Measurements from ENCODE around the gene RFX2. TPM values are rescaled to one million over a fixed set of nuclear protein-coding genes. Genes with fewer than 3 reads are reported as not detected.
"Not testable (repeated sequence)": the region's sequence is repeated elsewhere in the genome, so short reads cannot be mapped to it uniquely, and the experiment has no call there.

The RFX2 gene
- total RNA-seq, 2 experiments from 2014 or later = 6.5 to 7.9 TPM

GRCh38 chr19:5966941-5967340, 143.4 kb downstream of the RFX2 start:
- H3K4me1 Mint-ChIP-seq (ENCODE audit: low read depth) = peaks cover 78% of the 10 kb centered on the region
- H3K4me3 Mint-ChIP-seq = no peak overlapping the region
- H3K9me3 Mint-ChIP-seq = no peaks in the 10 kb centered on the region
- peak overlapping the region; percentile 82 for H3K27ac Mint-ChIP-seq
- peaks cover 5% of the 10 kb centered on the region for H3K36me3 Mint-ChIP-seq
- H3K27me3 Mint-ChIP-seq = no peaks in the 10 kb centered on the region
- DNase-seq = no peak
- ChIA-PET CTCF (interaction anchor here (0.6 to 3.5 kb wide), 12 partner anchors 10 to 163 kb away, joined by 3 to 44 read pairs (median 8); partner anchors contain the start of gene NDUFA11), POLR2A (no interaction called here)
- intact Hi-C loops (cut with micrococcal nuclease) = no loop called here

- no peak for DNase-seq
- Mint-ChIP-seq H3K9me3 (no peaks in the 10 kb centered on the region), H3K4me1 (ENCODE audit: low read depth) (peaks cover 80% of the 10 kb centered on the region), H3K27ac (peak overlapping the region; percentile 34), H3K36me3 (peaks cover 5% of the 10 kb centered on the region), H3K27me3 (no peaks in the 10 kb centered on the region), H3K4me3 (no peak overlapping the region)
- intact Hi-C loops (cut with micrococcal nuclease) = no loop called here
- ChIA-PET POLR2A (no interaction called here), CTCF (interaction anchor here (1.0 to 3.5 kb wide), 7 partner anchors 10 to 62 kb away, joined by 3 to 44 read pairs (median 9); partner anchors contain the start of gene NDUFA11)
Measured at GRCh38 chr19:5966215-5966614, 144.1 kb downstream of the RFX2 start.

- POLR2A ChIA-PET = no interaction called here
- intact Hi-C loops (cut with micrococcal nuclease) = no loop called here
- no peaks in the 10 kb centered on the region for H3K27me3 Mint-ChIP-seq
- no peaks in the 10 kb centered on the region for H3K9me3 Mint-ChIP-seq
- H3K4me3 Mint-ChIP-seq = no peak overlapping the region
- no peak for DNase-seq
- H3K4me1 Mint-ChIP-seq (ENCODE audit: low read depth) = peaks cover 86% of the 10 kb centered on the region
- peak overlapping the region; percentile 56 for H3K27ac Mint-ChIP-seq
- CTCF ChIA-PET = no interaction called here
- peaks cover 5% of the 10 kb centered on the region for H3K36me3 Mint-ChIP-seq
Measured at GRCh38 chr19:5964816-5965565, 145.3 kb downstream of the RFX2 start.

- no peaks in the 10 kb centered on the region for H3K9me3 Mint-ChIP-seq
- intact Hi-C loops (cut with micrococcal nuclease) = no loop called here
- no peak overlapping the region for H3K4me3 Mint-ChIP-seq
- H3K27me3 Mint-ChIP-seq = no peaks in the 10 kb centered on the region
- CTCF ChIA-PET = no interaction called here
- DNase-seq = no peak
- H3K27ac Mint-ChIP-seq = peak overlapping the region; percentile 98
- peaks cover 5% of the 10 kb centered on the region for H3K36me3 Mint-ChIP-seq
- POLR2A ChIA-PET = no interaction called here
- peaks cover 96% of the 10 kb centered on the region for H3K4me1 Mint-ChIP-seq (ENCODE audit: low read depth)
Measured at GRCh38 chr19:5963855-5964254, 146.4 kb downstream of the RFX2 start.

GRCh38 chr19:5963259-5963658, 147.0 kb downstream of the RFX2 start:
- intact Hi-C loops (cut with micrococcal nuclease); POLR2A ChIA-PET; DNase-seq; H3K4me3 Mint-ChIP-seq; H3K36me3 Mint-ChIP-seq; H3K27me3 Mint-ChIP-seq; H3K9me3 Mint-ChIP-seq: not testable (repeated sequence)
- Mint-ChIP-seq H3K4me1 (ENCODE audit: low read depth) (peaks cover 93% of the 10 kb centered on the region), H3K27ac (peak overlapping the region; percentile 98)
- CTCF ChIA-PET = interaction anchor here (2.0 kb wide), 1 partner anchor 15 kb away, joined by 7 read pairs; no protein-coding TSS in a partner anchor

GRCh38 chr19:5961969-5962945, 148.0 kb downstream of the RFX2 start:
- ChIA-PET CTCF (interaction anchor here (1.0 to 2.0 kb wide), 6 partner anchors 9 to 256 kb away, joined by 3 to 8 read pairs (median 6); partner anchors contain the start of gene NRTN), POLR2A (interaction anchor here (1.0 to 1.6 kb wide), 5 partner anchors 10 to 58 kb away, joined by 3 to 6 read pairs (median 4); partner anchors contain the start of gene RANBP3)
- no peaks in the 10 kb centered on the region for H3K27me3 Mint-ChIP-seq
- peaks cover 92% of the 10 kb centered on the region for H3K4me1 Mint-ChIP-seq (ENCODE audit: low read depth)
- peak overlapping the region; percentile 43 for H3K4me3 Mint-ChIP-seq
- DNase-seq = peak; percentile 84
- intact Hi-C loops (cut with micrococcal nuclease) = loop anchor here (1.0 kb wide), 2 partner anchors 9 to 16 kb away; partner anchors contain the start of gene RANBP3
- peaks cover 4% of the 10 kb centered on the region for H3K36me3 Mint-ChIP-seq
- H3K27ac Mint-ChIP-seq = peak overlapping the region; percentile 98
- H3K9me3 Mint-ChIP-seq = no peaks in the 10 kb centered on the region

- H3K9me3 Mint-ChIP-seq; DNase-seq; H3K36me3 Mint-ChIP-seq; intact Hi-C loops (cut with micrococcal nuclease); H3K27me3 Mint-ChIP-seq: not testable (repeated sequence)
- CTCF ChIA-PET = interaction anchor here (1.0 to 2.0 kb wide), 5 partner anchors 10 to 257 kb away, joined by 3 to 8 read pairs (median 6); partner anchors contain the start of gene NRTN
- Mint-ChIP-seq H3K27ac (peak overlapping the region; percentile 98), H3K4me3 (peak overlapping the region; percentile 43), H3K4me1 (ENCODE audit: low read depth) (peaks cover 93% of the 10 kb centered on the region)
- POLR2A ChIA-PET = interaction anchor here (1.4 to 1.6 kb wide), 3 partner anchors 9 to 57 kb away, joined by 3 to 6 read pairs (median 3); no protein-coding TSS in a partner anchor
Measured at GRCh38 chr19:5961641-5961968, 148.7 kb downstream of the RFX2 start.

GRCh38 chr19:5960005-5961001, 150.0 kb downstream of the RFX2 start:
- Mint-ChIP-seq H3K27me3 (no peaks in the 10 kb centered on the region), H3K4me1 (ENCODE audit: low read depth) (peaks cover 92% of the 10 kb centered on the region), H3K36me3 (peaks cover 3% of the 10 kb centered on the region), H3K27ac (peak overlapping the region; percentile 98), H3K9me3 (no peaks in the 10 kb centered on the region), H3K4me3 (no peak overlapping the region)
- POLR2A ChIA-PET = interaction anchor here (1.0 kb wide), 1 partner anchor 132 kb away, joined by 3 read pairs; no protein-coding TSS in a partner anchor
- DNase-seq = no peak
- CTCF ChIA-PET = interaction anchor here (0.8 to 1.5 kb wide), 3 partner anchors 8 to 271 kb away, joined by 3 to 9 read pairs (median 6); no protein-coding TSS in a partner anchor
- intact Hi-C loops (cut with micrococcal nuclease) = no loop called here

- Mint-ChIP-seq H3K4me1 (ENCODE audit: low read depth) (peaks cover 91% of the 10 kb centered on the region), H3K4me3 (no peak overlapping the region), H3K27me3 (no peaks in the 10 kb centered on the region), H3K9me3 (no peaks in the 10 kb centered on the region), H3K36me3 (peaks cover 1% of the 10 kb centered on the region), H3K27ac (peak overlapping the region; percentile 98)
- no peak for DNase-seq
- intact Hi-C loops (cut with micrococcal nuclease) = loop anchor here (10.0 kb wide), 1 partner anchor 275 kb away; the partner anchor contains the start of genes HSD11B1L and MICOS13
- POLR2A ChIA-PET = interaction anchor here (1.0 kb wide), 1 partner anchor 131 kb away, joined by 3 read pairs; no protein-coding TSS in a partner anchor
- CTCF ChIA-PET = interaction anchor here (0.8 to 1.5 kb wide), 2 partner anchors 9 to 270 kb away, joined by 3 to 9 read pairs; no protein-coding TSS in a partner anchor
Measured at GRCh38 chr19:5959260-5960004, 150.9 kb downstream of the RFX2 start.

GRCh38 chr19:5958851-5959122, 151.5 kb downstream of the RFX2 start:
- CTCF ChIA-PET = interaction anchor here (5.2 kb wide), 1 partner anchor 9 kb away, joined by 37 read pairs; no protein-coding TSS in a partner anchor
- no peaks in the 10 kb centered on the region for H3K9me3 Mint-ChIP-seq
- no peaks in the 10 kb centered on the region for H3K27me3 Mint-ChIP-seq
- intact Hi-C loops (cut with micrococcal nuclease) = loop anchor here (10.0 kb wide), 1 partner anchor 274 kb away; the partner anchor contains the start of genes HSD11B1L and MICOS13
- DNase-seq = no peak
- H3K4me1 Mint-ChIP-seq (ENCODE audit: low read depth) = peaks cover 91% of the 10 kb centered on the region
- peak overlapping the region; percentile 98 for H3K27ac Mint-ChIP-seq
- no peak overlapping the region for H3K4me3 Mint-ChIP-seq
- POLR2A ChIA-PET = no interaction called here
- peaks cover 7% of the 10 kb centered on the region for H3K36me3 Mint-ChIP-seq
